SK-N-SH (cell line): Measurements from ENCODE around the gene COQ10B. TPM values are rescaled to one million over a fixed set of nuclear protein-coding genes. Genes with fewer than 3 reads are reported as not detected.
A peak's percentile ranks its signal among the peaks of the same experiment; 100 is the strongest.

Experiments
- CTCF ChIA-PET: fragments of 300-600, 350-600 bp; formaldehyde crosslinking; extraction: SDS; loops from one replicate; lab custom pipeline; 2021; lab: Yijun Ruan, JAX
- POLR2A ChIA-PET: fragments of 350-600 bp; sonication (Branson Sonifier 250); formaldehyde crosslinking; extraction: SDS; loops from one replicate; lab custom pipeline; 2020; ENCODE audit warnings: antibody characterized with exemption, inconsistent platforms; lab: Yijun Ruan, JAX
- DNase-seq: peaks from one replicate; pipeline ENCODE4 v3.0.0; 2012
- H2AFZ ChIP-seq: fragments of 200-600 bp; sonication (generic); 2 replicates; pipeline ENCODE4 v1.8.1; 2016; ENCODE audit warnings: antibody characterized with exemption, mild to moderate bottlenecking, low read depth
- H3F3A ChIP-seq: fragments of 200-600 bp; sonication (generic); replicated peaks from 2 replicates; pipeline ENCODE3; 2016; ENCODE audit warnings: antibody characterized with exemption, mild to moderate bottlenecking; ENCODE audit not compliant: insufficient read depth
- H3K27ac ChIP-seq, 2 experiments: fragments of 200-500 bp in 1 of 2; fragments of 200-600 bp in 1 of 2; sonication (Bioruptor generic) in 1 of 2; sonication (generic), shearing (Covaris generic) in 1 of 2; 2 replicates each; pipeline versions ENCODE4 v1.5.1 to v1.6.1; 2014 to 2016; ENCODE audit warnings: low read depth in 2 of 2, inconsistent platforms in 1 of 2, low read length in 1 of 2, mild to moderate bottlenecking in 1 of 2, mixed read lengths in 1 of 2
- H3K27me3 ChIP-seq: fragments of 200-600 bp; sonication (generic), shearing (Covaris generic); 2 replicates; pipeline ENCODE4 v1.6.1; 2016; ENCODE audit warnings: mixed run types; ENCODE audit not compliant: insufficient read depth
- H3K36me3 ChIP-seq, 2 experiments: fragments of 200-500 bp in 1 of 2; fragments of 200-600 bp in 1 of 2; sonication (Bioruptor generic) in 1 of 2; sonication (generic) in 1 of 2; replicated peaks in 1 of 2; 2 replicates each; pipeline versions ENCODE3 to v1.5.1; 2014 to 2016; ENCODE audit warnings: low read length in 1 of 2, mild to moderate bottlenecking in 1 of 2; ENCODE audit not compliant: insufficient read depth in 2 of 2, control insufficient read depth in 1 of 2
- H3K4me1 ChIP-seq, 2 experiments: fragments of 200-500 bp in 1 of 2; fragments of 200-600 bp in 1 of 2; sonication (Bioruptor generic) in 1 of 2; sonication (generic), shearing (Covaris generic) in 1 of 2; 2 replicates each; pipeline versions ENCODE4 v1.5.1 to v1.6.1; 2014 to 2016; ENCODE audit warnings: low read depth in 1 of 2, low read length in 1 of 2, mixed run types in 1 of 2; ENCODE audit not compliant: insufficient read depth in 2 of 2, control insufficient read depth in 1 of 2
- H3K4me2 ChIP-seq: fragments of 200-600 bp; sonication (generic), shearing (Covaris generic); 2 replicates; pipeline ENCODE4 v1.6.1; 2017; ENCODE audit warnings: mixed run types
- H3K4me3 ChIP-seq, 2 experiments: fragments of 200-500 bp in 1 of 2; fragments of 200-600 bp in 1 of 2; sonication (Bioruptor generic) in 1 of 2; sonication (generic), shearing (Covaris generic) in 1 of 2; 2 replicates each; pipeline versions ENCODE4 v1.5.1 to v1.8.1; 2014 to 2016; ENCODE audit warnings: low read depth in 2 of 2, inconsistent platforms in 1 of 2, low read length in 1 of 2, mild to moderate bottlenecking in 1 of 2, mixed read lengths in 1 of 2, moderate library complexity in 1 of 2
- H3K79me2 ChIP-seq: fragments of 200-600 bp; sonication (generic); 2 replicates; pipeline ENCODE4 v1.8.1; 2017; ENCODE audit warnings: mild to moderate bottlenecking; ENCODE audit not compliant: insufficient read depth
- H3K9ac ChIP-seq: fragments of 200-600 bp; sonication (generic); 2 replicates; pipeline ENCODE4 v1.6.1; 2017; ENCODE audit warnings: mixed run types
- H3K9me2 ChIP-seq: fragments of 200-600 bp; sonication (generic); 2 replicates; pipeline ENCODE4 v1.6.1; 2017; ENCODE audit warnings: mixed run types
- H3K9me3 ChIP-seq: fragments of 200-600 bp; sonication (generic); 2 replicates; pipeline ENCODE4 v1.6.1; 2017; ENCODE audit warnings: mixed run types, mild to moderate bottlenecking, moderate library complexity
- H4K20me1 ChIP-seq: fragments of 200-600 bp; sonication (generic); 2 replicates; pipeline ENCODE4 v1.6.1; 2017; ENCODE audit warnings: mild to moderate bottlenecking, mixed run types; ENCODE audit not compliant: insufficient read depth
- CHD2 ChIP-seq: fragments of 150-350 bp; IDR thresholded peaks from 2 replicates; pipeline ENCODE4 v1.6.1; 2018; ENCODE audit warnings: low read length; ENCODE audit not compliant: partially characterized antibody
- CTCF ChIP-seq: fragments of 200-600 bp; sonication (generic); IDR thresholded peaks from 2 replicates; pipeline ENCODE4 v1.6.1; 2017; ENCODE audit warnings: antibody characterized with exemption, mild to moderate bottlenecking, moderate library complexity
- ELF1 ChIP-seq: IDR thresholded peaks from 2 replicates; pipeline ENCODE4 v1.4.0; 2012
- EP300 ChIP-seq, 2 experiments: IDR thresholded peaks; 2 replicates each; pipeline versions ENCODE4 v1.4.0 to v1.6.1; 2012; ENCODE audit warnings: borderline replicate concordance in 1 of 2, low read depth in 1 of 2, low read length in 1 of 2
- FOSL2 ChIP-seq: IDR thresholded peaks from 2 replicates; pipeline ENCODE4 v1.4.0; 2012; ENCODE audit warnings: low read depth, mild to moderate bottlenecking, moderate library complexity, borderline replicate concordance
- FOXJ3 ChIP-seq: sonication (generic); formaldehyde crosslinking; IDR thresholded peaks from 2 replicates; pipeline ENCODE4 v1.5.1; 2020; ENCODE audit warnings: mild to moderate bottlenecking, missing genetic modification reagents
- GABPA ChIP-seq: IDR thresholded peaks from 2 replicates; pipeline ENCODE4 v1.4.0; 2012; ENCODE audit warnings: low read depth, mild to moderate bottlenecking
- GATA2 ChIP-seq: sonication (generic); formaldehyde crosslinking; IDR thresholded peaks from 2 replicates; pipeline ENCODE4 v1.5.0; 2020; ENCODE audit warnings: mild to moderate bottlenecking, missing genetic modification reagents
- JUND ChIP-seq: IDR thresholded peaks from 2 replicates; pipeline ENCODE4 v1.4.0; 2012
- MEF2A ChIP-seq: IDR thresholded peaks from 2 replicates; pipeline ENCODE4 v1.4.0; 2012; ENCODE audit warnings: low read depth, borderline replicate concordance
- NFIC ChIP-seq: IDR thresholded peaks from 2 replicates; pipeline ENCODE4 v1.4.0; 2012; ENCODE audit warnings: borderline replicate concordance
- NRF1 ChIP-seq: IDR thresholded peaks from 2 replicates; pipeline ENCODE4 v1.6.1; 2012; ENCODE audit warnings: low read depth, mild to moderate bottlenecking, low read length
- PBX3 ChIP-seq: IDR thresholded peaks from 2 replicates; pipeline ENCODE4; 2012
- POLR2AphosphoS5 ChIP-seq: IDR thresholded peaks from 2 replicates; pipeline ENCODE4 v1.6.1; 2012; ENCODE audit warnings: low read depth, low read length
- RAD21 ChIP-seq: IDR thresholded peaks from 2 replicates; pipeline ENCODE4 v1.6.1; 2012; ENCODE audit warnings: mild to moderate bottlenecking, low read length
- RCOR1 ChIP-seq: fragments of 150-350 bp; IDR thresholded peaks from 2 replicates; pipeline ENCODE4 v1.6.1; 2017; ENCODE audit warnings: antibody characterized with exemption, low read length
- REST ChIP-seq: IDR thresholded peaks from 2 replicates; pipeline ENCODE4 v1.6.1; 2012; ENCODE audit warnings: mild to moderate bottlenecking, low read depth, low read length, moderate library complexity
- SIN3A ChIP-seq: IDR thresholded peaks from 2 replicates; pipeline ENCODE4 v1.6.1; 2012; ENCODE audit warnings: low read depth, mild to moderate bottlenecking, low read length, moderate library complexity, borderline replicate concordance
- TAF1 ChIP-seq: IDR thresholded peaks from 2 replicates; pipeline ENCODE4 v1.6.1; 2012; ENCODE audit warnings: low read depth, mild to moderate bottlenecking, low read length, moderate library complexity, borderline replicate concordance
- TEAD4 ChIP-seq: IDR thresholded peaks from 2 replicates; pipeline ENCODE4 v1.4.0; 2012; ENCODE audit warnings: mild to moderate bottlenecking, borderline replicate concordance; ENCODE audit not compliant: insufficient read depth
- USF1 ChIP-seq: IDR thresholded peaks from 2 replicates; pipeline ENCODE4 v1.4.0; 2012; ENCODE audit warnings: low read depth, borderline replicate concordance
- YY1 ChIP-seq: IDR thresholded peaks from 2 replicates; pipeline ENCODE4 v1.4.0; 2012; ENCODE audit warnings: low read depth, mild to moderate bottlenecking
- ZBTB33 ChIP-seq: IDR thresholded peaks from 2 replicates; pipeline ENCODE4 v1.4.0; 2012; ENCODE audit warnings: low read depth, borderline replicate concordance
- WGBS: methylation state at CpG from one replicate; pipeline ENCODE4 v1.1.6; 2017; ENCODE audit warnings: low lambda C conversion rate; 5-methylcytosine and 5-hydroxymethylcytosine counted together
- polyA plus RNA-seq, 3 experiments: library from polyadenylated mRNA; depleted of rRNA; stranded (reverse); fragments of >200 nt; gene quantifications; 2 replicates each; pipeline ENCODE4 v1.2.3, GENCODE V29; 2012

COQ10B gene
- 3.6 and 4.5 TPM in 2 replicates for polyA plus RNA-seq (2012; rRNA removed)
- 7.6 and 10.7 TPM in 2 replicates for polyA plus RNA-seq (2012; cell fraction: cytosol; rRNA removed)
- polyA plus RNA-seq (2012; cell fraction: nucleus; rRNA removed) = 1.4 and 3.2 TPM in 2 replicates

GRCh38 chr2:197453123-197453913 lies at the start of gene COQ10B:
Gene COQ10B (plus strand): TSS chr2:197453552. CDS start chr2:197453561, 9 bp downstream.
- peaks cover 11% of the 10 kb centered on the region for H3F3A ChIP-seq
- no peaks in the 10 kb centered on the region; a peak in 2 of 4 replicates for H3K4me1 ChIP-seq
- no peaks in the 10 kb centered on the region for H3K9me3 ChIP-seq
- peak within 1 kb of the TSS; percentile 83 for H3K4me2 ChIP-seq
- peak within 1 kb of the TSS; percentile 92 to 100 for H3K27ac ChIP-seq
- peaks cover 41% of the 10 kb centered on the region for H4K20me1 ChIP-seq
- no peaks in the 10 kb centered on the region for H3K9me2 ChIP-seq
- peak within 1 kb of the TSS; percentile 67 for H2AFZ ChIP-seq
- ChIA-PET CTCF (interaction anchor here (0.8 to 1.0 kb wide), 2 partner anchors 47 to 861 kb away, joined by 3 read pairs; partner anchors contain the start of genes HSPD1 and HSPE1), POLR2A (interaction anchor here (1.0 to 1.6 kb wide), 4 partner anchors 16 to 48 kb away, joined by 4 to 15 read pairs (median 7); partner anchors contain the start of genes HSPD1, HSPE1 and SF3B1)
- no peaks in the 10 kb centered on the region for H3K36me3 ChIP-seq
- H3K9ac ChIP-seq = peak within 1 kb of the TSS; percentile 100
- peak within 1 kb of the TSS; percentile 77 to 83 for H3K4me3 ChIP-seq
- under 1% methylated on average over 41 of the region's 70 CpGs for WGBS
- DNase-seq = peak; percentile 95
- H3K27me3 ChIP-seq = no peaks in the 10 kb centered on the region
- H3K79me2 ChIP-seq = peaks cover 48% of the 10 kb centered on the region
- TF ChIP-seq NRF1 (peak; percentile 83), USF1 (no peak), RCOR1 (no peak), REST (no peak), FOXJ3 (CRISPR knock-in tag) (no peak), TEAD4 (no peak), POLR2AphosphoS5 (peak; percentile 70), ZBTB33 (no peak), FOSL2 (peak; percentile 63; the same call in 1 of the 2 replicates), RAD21 (peak; percentile 7; the same call in 1 of the 2 replicates), YY1 (peak; percentile 82), SIN3A (no peak; the same call in 1 of the 2 replicates), JUND (peak; percentile 53), ELF1 (peak; percentile 97), CTCF (peak; percentile 28), TAF1 (peak; percentile 63), GABPA (peak; percentile 58), MEF2A (no peak), PBX3 (no peak), EP300 (IDR thresholded peaks at IDR 0.05; ENCODE audit: borderline replicate concordance in 1 of 2, low read depth in 1 of 2, low read length in 1 of 2) (no peak; a peak in 1 of 4 replicates), GATA2 (CRISPR knock-in tag) (no peak), NFIC (no peak), CHD2 (peak; percentile 73)
